GM23338 (cell line): ENCODE results near the gene UGT2B17. TPM values are rescaled to one million over a fixed set of nuclear protein-coding genes. Genes with fewer than 3 reads are reported as not detected.
"Not testable (repeated sequence)": the region's sequence is repeated elsewhere in the genome, so short reads cannot be mapped to it uniquely, and the experiment has no call there.

ENCODE experiments used
- ATAC-seq: fragments of 200-7000 bp; cut with Tn5 transposase; 3 replicates; pipeline ENCODE4 v1.9.1; 2020
- DNase-seq: peaks from one replicate; pipeline ENCODE4 v3.0.0-alpha.2; 2015; ENCODE audit warnings: low spot score
- H2AFZ ChIP-seq: fragments of 200-600 bp; sonication (generic); 2 replicates; pipeline ENCODE4 v1.8.0; 2016; ENCODE audit warnings: antibody characterized with exemption, mild to moderate bottlenecking, moderate library complexity
- H3F3A ChIP-seq: fragments of 200-600 bp; sonication (generic); replicated peaks from 2 replicates; pipeline ENCODE4 v1.8.0; 2017; ENCODE audit warnings: antibody characterized with exemption, mixed run types, low read depth
- H3K27ac ChIP-seq: fragments of 200-600 bp; sonication (generic); 2 replicates; pipeline ENCODE4 v1.6.1; 2016; ENCODE audit warnings: low read depth
- H3K27me3 ChIP-seq: fragments of 200-600 bp; sonication (generic); 2 replicates; pipeline ENCODE4 v1.8.0; 2016; ENCODE audit warnings: mild to moderate bottlenecking, mixed run types, moderate library complexity; ENCODE audit not compliant: insufficient read depth
- H3K36me3 ChIP-seq: fragments of 200-600 bp; sonication (generic); 2 replicates; pipeline ENCODE4 v1.8.0; 2016; ENCODE audit warnings: mild to moderate bottlenecking; ENCODE audit not compliant: insufficient read depth
- H3K4me1 ChIP-seq: fragments of 200-600 bp; sonication (generic); 2 replicates; pipeline ENCODE4 v1.8.0; 2016; ENCODE audit warnings: mild to moderate bottlenecking, moderate library complexity; ENCODE audit not compliant: insufficient read depth
- H3K4me2 ChIP-seq: fragments of 200-600 bp; sonication (generic); 2 replicates; pipeline ENCODE4 v1.7.1; 2017; ENCODE audit warnings: mixed run types
- H3K4me3 ChIP-seq: fragments of 200-600 bp; sonication (generic); 2 replicates; pipeline ENCODE4 v1.6.1; 2016; ENCODE audit warnings: mixed run types
- H3K79me2 ChIP-seq: fragments of 200-600 bp; sonication (generic); replicated peaks from 2 replicates; pipeline ENCODE4 v1.8.0; 2017; ENCODE audit warnings: mild to moderate bottlenecking; ENCODE audit not compliant: insufficient read depth
- H3K9me2 ChIP-seq: fragments of 200-600 bp; sonication (generic); 2 replicates; pipeline ENCODE4 v1.8.0; 2017; ENCODE audit not compliant: insufficient read depth
- H4K20me1 ChIP-seq: fragments of 200-600 bp; sonication (generic); replicated peaks from 2 replicates; pipeline ENCODE4 v1.8.0; 2017; ENCODE audit warnings: mild to moderate bottlenecking; ENCODE audit not compliant: insufficient read depth
- H3K27ac Mint-ChIP-seq: 2 replicates; pipeline ENCODE4 v1.8.0; 2020; ENCODE audit warnings: inconsistent platforms, mild to moderate bottlenecking, moderate library complexity, mixed read lengths
- H3K27me3 Mint-ChIP-seq: 3 replicates; pipeline ENCODE4 v1.8.0; 2022; ENCODE audit warnings: low read depth, mild to moderate bottlenecking, moderate library complexity, mixed read lengths, inconsistent platforms; ENCODE audit not compliant: insufficient read depth, poor library complexity
- H3K36me3 Mint-ChIP-seq: 3 replicates; pipeline ENCODE4 v1.8.0; 2021; ENCODE audit warnings: low read depth, mild to moderate bottlenecking, inconsistent platforms, moderate library complexity, mixed read lengths
- H3K4me1 Mint-ChIP-seq: 3 replicates; pipeline ENCODE4 v1.8.0; 2020; ENCODE audit warnings: mild to moderate bottlenecking, inconsistent platforms, mixed read lengths
- H3K4me3 Mint-ChIP-seq: 3 replicates; pipeline ENCODE4 v1.8.0; 2021; ENCODE audit warnings: moderate library complexity, mild to moderate bottlenecking, inconsistent platforms, mixed read lengths
- H3K9me3 Mint-ChIP-seq: 3 replicates; pipeline ENCODE4 v1.8.0; 2020; ENCODE audit warnings: moderate library complexity, mild to moderate bottlenecking, inconsistent platforms, mixed read lengths
- polyA plus RNA-seq: library from polyadenylated mRNA; unstranded; fragments of >200 nt; fragmentation: Nextera tagmentation; extraction: Ambion mirVana; gene quantifications from 2 replicates; pipeline ENCODE4 v1.2.1, GENCODE V29; 2016
- total RNA-seq: library from RNA; depleted of rRNA; stranded (reverse); fragments of >200 nt; shearing (Covaris generic); gene quantifications from 2 replicates; pipeline ENCODE4 v1.2.3, GENCODE V29; 2014

UGT2B17 gene
- total and polyA plus RNA-seq, 2 experiments from 2014 or later: not detected

- not testable (repeated sequence) for H3K4me3 Mint-ChIP-seq, H4K20me1 ChIP-seq, H3F3A ChIP-seq, H3K4me1 ChIP-seq, H3K27me3 ChIP-seq, H3K27ac ChIP-seq, ATAC-seq, H3K4me1 Mint-ChIP-seq, H3K4me2 ChIP-seq, H3K4me3 ChIP-seq, H3K9me3 Mint-ChIP-seq, H3K79me2 ChIP-seq, DNase-seq, H2AFZ ChIP-seq, H3K36me3 Mint-ChIP-seq, H3K27ac Mint-ChIP-seq, H3K9me2 ChIP-seq, H3K36me3 ChIP-seq, H3K27me3 Mint-ChIP-seq
These were observed 11.0 kb downstream of the UGT2B17 start for GRCh38 chr4:68565082-68565481.

DNA sequence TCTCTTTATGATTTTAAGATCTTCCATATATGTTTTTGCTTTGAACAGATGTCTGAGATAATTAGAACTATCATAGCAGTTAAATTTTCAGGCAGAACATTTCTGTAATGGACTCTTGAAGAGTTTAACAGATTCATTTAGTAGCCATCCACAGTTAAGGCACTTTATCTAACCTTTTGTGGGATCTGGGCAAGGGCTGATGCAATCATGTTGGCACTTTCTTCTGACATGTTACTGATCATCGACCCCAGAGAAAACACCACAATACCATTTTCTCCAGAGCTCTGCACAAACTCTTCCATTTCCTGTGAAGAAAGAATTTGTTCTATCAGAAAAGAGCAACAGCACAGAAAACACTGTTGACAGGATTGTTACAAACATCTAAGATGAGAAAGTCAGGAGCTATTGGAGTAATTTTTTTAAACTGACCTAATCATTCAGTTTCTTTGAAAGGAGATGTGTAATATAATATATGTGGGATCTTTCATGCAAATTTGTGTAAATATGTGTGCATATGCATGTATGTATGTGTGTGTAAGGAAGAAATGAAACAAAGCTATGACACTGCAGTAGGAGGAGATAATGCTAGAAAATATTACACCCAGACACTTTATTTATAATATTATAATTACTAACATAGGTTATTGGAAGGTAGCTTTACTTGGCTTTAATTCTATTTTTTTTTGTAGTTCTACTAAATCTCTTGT lies 15.6 kb downstream of the UGT2B17 start:
- not testable (repeated sequence) for H3F3A ChIP-seq, H3K4me3 Mint-ChIP-seq, H3K4me1 ChIP-seq, H3K27me3 ChIP-seq, H3K4me2 ChIP-seq, H2AFZ ChIP-seq, H4K20me1 ChIP-seq, H3K4me3 ChIP-seq, H3K27ac ChIP-seq, H3K9me2 ChIP-seq, ATAC-seq, H3K4me1 Mint-ChIP-seq, DNase-seq, H3K79me2 ChIP-seq, H3K27me3 Mint-ChIP-seq, H3K27ac Mint-ChIP-seq
- Mint-ChIP-seq H3K9me3 (peaks cover 25% of the 10 kb centered on the region), H3K36me3 (peaks cover 20% of the 10 kb centered on the region)
- peaks cover 13% of the 10 kb centered on the region for H3K36me3 ChIP-seq

- DNase-seq, H3K27me3 Mint-ChIP-seq, H3F3A ChIP-seq, H3K4me3 ChIP-seq, ATAC-seq, H3K27me3 ChIP-seq, H3K4me2 ChIP-seq, H3K4me3 Mint-ChIP-seq, H3K27ac ChIP-seq, H4K20me1 ChIP-seq, H2AFZ ChIP-seq, H3K27ac Mint-ChIP-seq, H3K4me1 Mint-ChIP-seq, H3K79me2 ChIP-seq, H3K9me2 ChIP-seq: not testable (repeated sequence)
- Histone ChIP-seq H3K36me3 (peaks cover 18% of the 10 kb centered on the region), H3K4me1 (peaks cover 20% of the 10 kb centered on the region; the same call in 1 of the 2 replicates)
- Mint-ChIP-seq H3K9me3 (peaks cover 41% of the 10 kb centered on the region), H3K36me3 (peaks cover 38% of the 10 kb centered on the region)
These were observed 22.3 kb downstream of the UGT2B17 start for GRCh38 chr4:68553830-68554229.

DNA sequence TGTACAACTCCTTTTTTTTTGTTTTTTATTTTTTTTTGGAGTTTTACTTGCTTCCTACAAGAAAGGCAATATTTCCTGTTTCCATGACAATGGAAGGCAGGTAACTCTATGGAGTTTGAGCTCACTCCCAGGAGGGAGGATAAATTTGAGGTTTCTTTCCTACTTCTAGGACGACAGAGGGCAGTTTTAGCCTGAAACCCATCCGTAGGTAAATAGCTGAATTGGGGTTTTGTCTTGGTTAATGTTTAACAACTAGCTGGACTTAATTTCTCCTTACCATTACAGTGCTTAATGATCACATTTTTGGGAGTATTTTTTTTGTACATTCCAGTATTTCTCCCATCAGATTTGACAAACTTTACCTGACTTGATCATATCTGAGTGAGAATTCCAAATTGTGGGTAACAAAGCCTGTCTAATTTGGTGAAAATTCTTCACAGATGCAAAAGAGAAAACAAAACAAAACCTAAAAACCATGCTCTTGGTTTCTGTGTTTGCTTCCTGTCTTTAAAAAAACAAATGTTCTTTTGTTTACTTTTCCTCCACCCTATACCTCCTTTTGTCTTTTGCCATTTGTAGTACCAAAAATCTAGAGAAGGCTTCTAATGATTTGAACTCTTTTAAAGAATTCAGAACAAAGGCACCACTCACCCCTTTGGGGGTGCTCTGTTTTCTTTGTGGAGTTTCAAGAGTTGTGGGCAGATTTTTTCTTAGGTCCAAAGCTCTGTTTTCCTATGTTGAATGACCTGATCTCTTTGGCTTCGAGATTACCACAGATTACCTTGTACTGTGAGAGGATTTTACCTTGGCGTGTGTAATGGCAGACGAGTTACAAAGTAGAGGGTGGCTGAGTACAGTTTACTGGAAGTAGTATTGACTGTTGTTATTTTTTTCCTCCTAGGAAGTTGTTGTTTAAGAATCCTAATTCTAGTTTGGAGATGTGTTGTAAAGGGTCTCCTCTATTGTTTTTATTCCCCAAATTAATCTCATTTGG lies 23.0 kb downstream of the UGT2B17 start:
- H3K79me2 ChIP-seq, H3F3A ChIP-seq, H3K4me3 ChIP-seq, H3K9me2 ChIP-seq, H3K4me1 Mint-ChIP-seq, H3K27me3 Mint-ChIP-seq, H3K4me3 Mint-ChIP-seq, H4K20me1 ChIP-seq, H3K27me3 ChIP-seq: not testable (repeated sequence)
- H3K36me3 ChIP-seq: peaks cover 18% of the 10 kb centered on the region
- ATAC-seq (peak; percentile 35; the same call in 2 of the 3 replicates), DNase-seq (peak; percentile 26)
- H3K4me1 ChIP-seq: peaks cover 20% of the 10 kb centered on the region; the same call in 1 of the 2 replicates
- peak overlapping the region; percentile 1; the same call in 1 of the 2 replicates for H3K4me2 ChIP-seq
- Mint-ChIP-seq H3K9me3 (peaks cover 36% of the 10 kb centered on the region), H3K27ac (peak overlapping the region; percentile 39; the same call in 1 of the 2 replicates), H3K36me3 (peaks cover 34% of the 10 kb centered on the region)
- H3K27ac ChIP-seq: peak overlapping the region; percentile 43
- 0 out of 2 replicates have a peak overlapping the region, but pooled peaks have one; percentile 2 for H2AFZ ChIP-seq

GRCh38 chr4:68542742-68543141 lies 33.4 kb downstream of the UGT2B17 start:
- not testable (repeated sequence) for H3F3A ChIP-seq, ATAC-seq, H3K27me3 Mint-ChIP-seq, H4K20me1 ChIP-seq, H3K27ac Mint-ChIP-seq, H3K79me2 ChIP-seq, H3K4me3 Mint-ChIP-seq, H2AFZ ChIP-seq, H3K9me2 ChIP-seq, H3K4me1 ChIP-seq, H3K4me1 Mint-ChIP-seq, H3K4me2 ChIP-seq, H3K4me3 ChIP-seq, DNase-seq, H3K27ac ChIP-seq, H3K27me3 ChIP-seq, H3K36me3 ChIP-seq
- Mint-ChIP-seq H3K36me3 (peaks cover 24% of the 10 kb centered on the region), H3K9me3 (peaks cover 51% of the 10 kb centered on the region)
